HEK293 (cell line): Measurements from ENCODE around the gene PGAM5.

Experiments
- CTCF ChIA-PET: fragments of 350-600 bp; formaldehyde crosslinking; extraction: SDS; loops from one replicate; lab custom pipeline; 2021; ENCODE audit warnings: antibody characterized with exemption; lab: Yijun Ruan, JAX
- POLR2A ChIA-PET: fragments of 300-600 bp; formaldehyde crosslinking; extraction: SDS; loops from one replicate; lab custom pipeline; 2020; ENCODE audit warnings: antibody characterized with exemption, inconsistent platforms; lab: Yijun Ruan, JAX
- H3K27ac ChIP-seq: fragments of 200-500 bp; sonication (Bioruptor generic); 2 replicates; pipeline ENCODE4 v1.5.1; 2014; ENCODE audit warnings: low read depth, low read length, control low read depth, inconsistent platforms; ENCODE audit errors: extremely low read depth
- H3K36me3 ChIP-seq, 2 experiments: fragments of 200-500 bp in 1 of 2; sonication (Bioruptor generic) in 1 of 2; 1 replicate in 1 of 2; 2 replicates in 1 of 2; pipeline ENCODE4 v1.5.1; 2014 to 2017; ENCODE audit warnings: inconsistent platforms in 2 of 2, low read length in 2 of 2; ENCODE audit not compliant: control insufficient read depth in 2 of 2, insufficient read depth in 1 of 2
- H3K4me1 ChIP-seq: fragments of 200-500 bp; sonication (Bioruptor generic); 2 replicates; pipeline ENCODE4 v1.5.1; 2014; ENCODE audit warnings: mild to moderate bottlenecking, low read length, inconsistent platforms; ENCODE audit not compliant: control insufficient read depth, insufficient read depth
- H3K4me3 ChIP-seq: 2 replicates; pipeline ENCODE4 v1.5.1; 2011; ENCODE audit warnings: low read depth, mild to moderate bottlenecking, control low read depth, low read length, moderate library complexity
- H3K9me3 ChIP-seq: fragments of 200-500 bp; sonication (Bioruptor generic); 2 replicates; pipeline ENCODE4 v1.5.1; 2014; ENCODE audit warnings: low read depth, low read length, inconsistent platforms; ENCODE audit not compliant: control insufficient read depth, insufficient read depth
- BCL11B ChIP-seq: fragments of 450-650 bp; formaldehyde crosslinking; IDR thresholded peaks from 2 replicates; pipeline ENCODE4 v1.5.1; 2016; ENCODE audit warnings: low read depth, missing biosample characterization, missing genetic modification characterization
- FEZF1 ChIP-seq: fragments of 450-650 bp; formaldehyde crosslinking; IDR thresholded peaks from 2 replicates; pipeline ENCODE4 v1.5.1; 2016; ENCODE audit warnings: missing biosample characterization, missing genetic modification characterization
- GFI1B ChIP-seq: fragments of 450-650 bp; formaldehyde crosslinking; IDR thresholded peaks from 2 replicates; pipeline ENCODE4 v1.5.1; 2016; ENCODE audit warnings: missing biosample characterization, missing genetic modification characterization
- KLF7 ChIP-seq: fragments of 450-650 bp; formaldehyde crosslinking; IDR thresholded peaks from 2 replicates; pipeline ENCODE4 v1.5.1; 2016; ENCODE audit warnings: missing biosample characterization, missing genetic modification characterization, borderline replicate concordance
- MYNN ChIP-seq: fragments of 450-650 bp; formaldehyde crosslinking; IDR thresholded peaks from 2 replicates; pipeline ENCODE4 v1.5.1; 2016; ENCODE audit warnings: missing biosample characterization, missing genetic modification characterization, borderline replicate concordance
- MZF1 ChIP-seq: fragments of 450-650 bp; formaldehyde crosslinking; IDR thresholded peaks from 2 replicates; pipeline ENCODE4 v1.5.1; 2017; ENCODE audit warnings: missing biosample characterization, missing genetic modification characterization, borderline replicate concordance
- SP2 ChIP-seq: fragments of 450-650 bp; formaldehyde crosslinking; IDR thresholded peaks from 2 replicates; pipeline ENCODE4 v1.5.1; 2016; ENCODE audit warnings: missing biosample characterization, missing genetic modification characterization
- ZNF140 ChIP-seq: fragments of 450-650 bp; formaldehyde crosslinking; IDR thresholded peaks from 2 replicates; pipeline ENCODE4 v1.5.1; 2016; ENCODE audit warnings: missing biosample characterization, missing genetic modification characterization
- ZNF335 ChIP-seq: fragments of 450-650 bp; formaldehyde crosslinking; conservative IDR thresholded peaks from 2 replicates; pipeline ENCODE4 v1.5.1; 2016; ENCODE audit warnings: missing biosample characterization, missing genetic modification characterization
- ZNF433 ChIP-seq: fragments of 450-650 bp; formaldehyde crosslinking; IDR thresholded peaks from 2 replicates; pipeline ENCODE4 v1.5.1; 2016; ENCODE audit warnings: missing biosample characterization, missing genetic modification characterization, low read depth
- ZNF521 ChIP-seq: fragments of 450-650 bp; formaldehyde crosslinking; IDR thresholded peaks from 2 replicates; pipeline ENCODE4 v1.5.1; 2017; ENCODE audit warnings: missing biosample characterization, mild to moderate bottlenecking, missing genetic modification characterization
- ZNF558 ChIP-seq: fragments of 450-650 bp; formaldehyde crosslinking; IDR thresholded peaks from 2 replicates; pipeline ENCODE4 v1.5.1; 2016; ENCODE audit warnings: missing biosample characterization, missing genetic modification characterization
- ZNF596 ChIP-seq: fragments of 450-650 bp; IDR thresholded peaks from 2 replicates; pipeline ENCODE4 v1.5.0; 2018; ENCODE audit warnings: missing biosample characterization, mild to moderate bottlenecking, missing genetic modification characterization, moderate library complexity
- ZNF626 ChIP-seq: fragments of 450-650 bp; sonication (Bioruptor Pico); formaldehyde crosslinking; IDR thresholded peaks from 2 replicates; pipeline ENCODE4 v1.5.1; 2018; ENCODE audit warnings: missing biosample characterization, missing genetic modification characterization, inconsistent platforms
- ZNF629 ChIP-seq: fragments of 450-650 bp; formaldehyde crosslinking; IDR thresholded peaks from 2 replicates; pipeline ENCODE4 v1.5.1; 2017; ENCODE audit warnings: missing biosample characterization, missing genetic modification characterization
- ZNF664 ChIP-seq: fragments of 450-650 bp; formaldehyde crosslinking; IDR thresholded peaks from 2 replicates; pipeline ENCODE4 v1.5.1; 2016; ENCODE audit warnings: missing biosample characterization, missing genetic modification characterization
- ZNF747 ChIP-seq: fragments of 450-650 bp; formaldehyde crosslinking; IDR thresholded peaks from 2 replicates; pipeline ENCODE4 v1.5.1; 2016; ENCODE audit warnings: missing biosample characterization, missing genetic modification characterization
- ZNF76 ChIP-seq: fragments of 450-650 bp; formaldehyde crosslinking; IDR thresholded peaks from 2 replicates; pipeline ENCODE4; 2016; ENCODE audit warnings: low read depth, missing biosample characterization, missing genetic modification characterization, borderline replicate concordance
- ZSCAN16 ChIP-seq: fragments of 450-650 bp; formaldehyde crosslinking; IDR thresholded peaks from 2 replicates; pipeline ENCODE4 v1.5.1; 2016; ENCODE audit warnings: missing biosample characterization, missing genetic modification characterization
- ZSCAN4 ChIP-seq: fragments of 450-650 bp; formaldehyde crosslinking; IDR thresholded peaks from 2 replicates; pipeline ENCODE4 v1.5.1; 2017; ENCODE audit warnings: missing biosample characterization, missing genetic modification characterization

The PGAM5 gene

GRCh38 chr12:132665149-132665491, 45.5 kb upstream of the PGAM5 start:
- no peak overlapping the region for H3K4me3 ChIP-seq
- H3K27ac ChIP-seq = no peak overlapping the region
- no peaks in the 10 kb centered on the region for H3K9me3 ChIP-seq
- TF ChIP-seq FEZF1 (tag by site-specific recombination) (no peak), GFI1B (tag by site-specific recombination) (no peak), BCL11B (tag by site-specific recombination) (no peak), ZSCAN4 (tag by site-specific recombination) (no peak), ZNF596 (tag by site-specific recombination) (no peak), ZNF433 (tag by site-specific recombination) (no peak), MYNN (tag by site-specific recombination) (no peak), ZNF76 (tag by site-specific recombination) (no peak), MZF1 (no peak), ZNF747 (tag by site-specific recombination) (no peak), ZNF140 (tag by site-specific recombination) (no peak), KLF7 (tag by site-specific recombination) (no peak), ZNF558 (tag by site-specific recombination) (no peak), ZNF335 (tag by site-specific recombination) (no peak), ZNF629 (tag by site-specific recombination) (no peak), ZSCAN16 (tag by site-specific recombination) (no peak)
- H3K36me3 ChIP-seq = peaks cover 49 to 99% of the 10 kb centered on the region in 2 experiments
- ChIA-PET CTCF (no interaction called here), POLR2A (no interaction called here)
- no peaks in the 10 kb centered on the region for H3K4me1 ChIP-seq

GRCh38 chr12:132665794-132666193, 44.8 kb upstream of the PGAM5 start:
- Histone ChIP-seq H3K4me3 (no peak overlapping the region), H3K36me3 (peaks cover 43 to 94% of the 10 kb centered on the region in 2 experiments), H3K9me3 (no peaks in the 10 kb centered on the region), H3K27ac (no peak overlapping the region), H3K4me1 (no peaks in the 10 kb centered on the region)
- TF ChIP-seq ZNF664 = peak; percentile 91
- TF ChIP-seq ZNF521 (tag by site-specific recombination) = no peak
- ChIA-PET POLR2A (no interaction called here), CTCF (no interaction called here)

- no peaks in the 10 kb centered on the region for H3K9me3 ChIP-seq
- H3K36me3 ChIP-seq = peaks cover 58 to 93% of the 10 kb centered on the region in 2 experiments
- TF ChIP-seq MZF1 (no peak), ZNF626 (tag by site-specific recombination) (no peak), SP2 (no peak)
- CTCF ChIA-PET = no interaction called here
- no peak overlapping the region for H3K4me3 ChIP-seq
- no peak overlapping the region for H3K27ac ChIP-seq
- POLR2A ChIA-PET = no interaction called here
- no peaks in the 10 kb centered on the region for H3K4me1 ChIP-seq
These were observed 42.2 kb upstream of the PGAM5 start for GRCh38 chr12:132668191-132669088.
